AG09309 (cell line): ENCODE measurements around the gene AHCY.

Source experiments
- DNase-seq: peaks from one replicate; pipeline ENCODE4 v3.0.0-alpha.2; 2010; ENCODE audit warnings: low read depth
- H3K4me3 ChIP-seq: 2 replicates; pipeline ENCODE4 v1.5.1; 2011; ENCODE audit warnings: mild to moderate bottlenecking, low read depth, low read length, moderate library complexity; ENCODE audit not compliant: control insufficient read depth
- CTCF ChIP-seq: IDR thresholded peaks from 2 replicates; pipeline ENCODE4 v1.5.1; 2011; ENCODE audit warnings: mild to moderate bottlenecking, low read depth, low read length, inconsistent platforms; ENCODE audit not compliant: insufficient read depth, control insufficient read depth; ENCODE audit errors: missing control alignments

Gene AHCY

DNA sequence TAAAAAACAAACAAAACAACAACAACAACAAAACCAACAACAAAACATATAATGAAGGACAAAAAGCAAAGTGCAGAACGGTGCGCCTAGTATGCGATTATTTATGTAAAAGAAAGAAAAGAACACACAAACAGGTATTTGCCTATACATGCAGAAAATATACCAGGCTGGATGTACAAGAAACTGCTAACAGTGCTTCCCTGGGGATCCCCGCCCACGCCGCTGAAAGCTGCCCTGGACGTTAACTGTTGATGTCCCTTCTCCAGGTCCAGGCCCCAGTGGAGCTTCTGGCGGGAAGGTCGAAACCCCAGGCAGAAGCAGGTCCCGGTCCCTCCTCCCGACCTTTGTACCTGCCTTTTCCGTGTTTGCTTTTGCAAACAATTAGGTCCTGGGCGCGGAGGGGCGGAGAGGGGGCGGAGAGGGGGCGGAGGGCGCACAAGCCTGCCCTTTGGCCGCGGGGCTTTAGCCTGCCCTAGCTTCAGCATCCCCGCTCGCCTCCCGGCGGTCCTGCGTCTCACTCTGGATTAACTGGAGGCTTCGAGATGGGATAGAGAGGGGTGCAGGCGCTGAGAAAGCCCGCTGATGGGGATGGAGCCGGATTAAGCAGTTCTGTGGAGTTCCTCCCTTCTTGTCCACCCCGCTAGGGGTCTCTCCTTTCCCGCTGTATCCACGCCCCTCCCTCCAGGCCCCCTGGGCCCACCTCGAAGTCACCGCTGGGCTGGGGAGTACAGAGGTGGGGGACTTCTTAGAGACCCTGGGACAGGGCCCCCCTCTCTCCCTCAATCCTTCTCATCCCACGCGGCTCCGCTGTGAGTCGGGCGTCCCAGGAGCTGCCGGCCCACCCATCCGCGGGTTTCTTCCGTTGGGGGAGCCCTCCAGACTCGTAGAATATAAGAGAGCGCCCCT is 8.2 kb upstream of the AHCY start:
- no peak for DNase-seq
- TF ChIP-seq CTCF = no peak
- peak overlapping the region; percentile 12 for H3K4me3 ChIP-seq

- no peak for TF ChIP-seq CTCF
- no peak overlapping the region for H3K4me3 ChIP-seq
- no peak for DNase-seq
Observed at GRCh38 chr20:34310481-34311117, 7.4 kb upstream of the AHCY start.

DNA sequence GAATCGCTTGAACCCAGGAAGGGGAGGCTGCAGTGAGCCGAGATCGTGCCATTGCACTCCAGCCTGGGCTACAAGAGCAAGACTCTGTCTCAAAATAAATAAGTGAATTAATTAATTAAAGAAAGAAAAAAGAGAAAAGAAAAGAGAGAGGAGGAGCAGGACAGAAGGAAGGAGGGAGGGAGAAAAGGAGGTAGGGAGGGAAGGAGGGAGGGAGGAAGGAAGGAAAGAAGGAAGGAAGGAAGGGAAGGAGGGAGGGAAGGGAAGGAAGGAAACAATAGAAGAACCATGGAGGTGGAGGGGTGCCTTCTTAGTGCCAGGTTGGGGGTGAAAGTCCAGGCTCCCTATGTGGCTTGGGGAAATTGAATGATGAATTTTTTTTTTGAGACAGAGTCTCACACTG is 6.5 kb upstream of the AHCY start:
- DNase-seq = no peak
- no peak for TF ChIP-seq CTCF
- H3K4me3 ChIP-seq = no peak overlapping the region

DNA sequence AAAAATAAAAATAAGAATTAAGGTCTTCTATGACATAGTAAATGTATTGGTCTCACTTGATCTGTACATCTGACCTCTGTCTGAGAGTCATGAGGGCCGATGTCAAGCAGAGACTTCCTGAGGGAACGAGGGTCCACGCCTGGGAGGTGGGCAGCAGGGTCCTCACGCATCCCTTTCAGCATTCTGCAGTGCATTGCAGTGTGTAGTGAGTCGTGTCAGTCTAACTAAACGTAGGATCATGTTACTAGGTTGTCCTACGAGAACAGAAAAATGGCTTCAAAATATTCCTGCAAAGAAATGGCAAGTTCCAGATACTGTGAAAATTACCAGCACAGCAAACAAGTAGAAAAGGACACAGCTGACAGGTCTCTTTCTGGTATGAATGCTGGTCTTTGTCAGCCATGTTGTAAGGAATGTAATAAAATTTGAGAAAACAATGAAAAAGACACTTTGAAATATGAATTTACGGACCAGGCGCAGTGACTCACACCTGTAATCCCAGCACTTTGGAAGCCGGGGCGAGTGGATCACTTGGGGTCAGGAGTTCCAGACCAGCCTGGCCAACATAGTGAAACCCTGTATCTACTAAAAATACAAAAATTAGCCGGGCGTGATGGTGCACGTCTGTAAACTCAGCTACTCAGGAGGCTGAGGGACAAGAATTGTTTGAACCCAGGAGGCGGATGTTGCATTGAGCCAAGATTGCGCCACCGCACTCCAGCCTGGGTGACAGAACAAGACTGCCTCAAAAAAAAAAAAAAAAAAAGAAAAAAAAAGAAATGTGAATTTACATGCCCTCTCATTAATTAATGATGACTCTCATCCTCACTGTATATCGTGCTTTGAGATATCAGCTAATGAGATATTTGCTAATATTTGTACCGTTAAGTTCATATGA is 2.4 kb upstream of the AHCY start:
- no peak overlapping the region for H3K4me3 ChIP-seq
- DNase-seq = no peak
- TF ChIP-seq CTCF = no peak

DNA sequence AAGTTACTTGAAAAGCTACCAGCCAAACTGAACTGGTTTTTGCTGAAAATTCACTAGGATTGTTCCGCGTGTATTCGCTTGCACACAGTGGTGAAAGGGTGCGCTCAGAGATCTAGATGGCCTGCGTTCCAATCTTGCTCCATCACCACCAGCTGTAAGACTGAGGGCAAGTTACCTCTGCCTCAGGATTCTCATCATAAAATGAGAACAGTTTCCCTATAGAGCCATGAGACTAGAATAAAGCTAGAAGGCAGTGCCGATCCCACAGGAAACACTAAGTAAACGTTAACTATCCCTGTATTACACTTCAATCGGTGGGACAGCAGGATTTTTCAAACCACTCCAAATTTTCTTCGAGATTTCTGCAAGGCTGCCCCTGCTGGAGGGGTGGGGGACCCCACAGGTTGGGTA is 838 bp downstream of the AHCY start:
- TF ChIP-seq CTCF = peak; percentile 14
- peak overlapping the region; percentile 79 for H3K4me3 ChIP-seq
- DNase-seq = no peak

DNA sequence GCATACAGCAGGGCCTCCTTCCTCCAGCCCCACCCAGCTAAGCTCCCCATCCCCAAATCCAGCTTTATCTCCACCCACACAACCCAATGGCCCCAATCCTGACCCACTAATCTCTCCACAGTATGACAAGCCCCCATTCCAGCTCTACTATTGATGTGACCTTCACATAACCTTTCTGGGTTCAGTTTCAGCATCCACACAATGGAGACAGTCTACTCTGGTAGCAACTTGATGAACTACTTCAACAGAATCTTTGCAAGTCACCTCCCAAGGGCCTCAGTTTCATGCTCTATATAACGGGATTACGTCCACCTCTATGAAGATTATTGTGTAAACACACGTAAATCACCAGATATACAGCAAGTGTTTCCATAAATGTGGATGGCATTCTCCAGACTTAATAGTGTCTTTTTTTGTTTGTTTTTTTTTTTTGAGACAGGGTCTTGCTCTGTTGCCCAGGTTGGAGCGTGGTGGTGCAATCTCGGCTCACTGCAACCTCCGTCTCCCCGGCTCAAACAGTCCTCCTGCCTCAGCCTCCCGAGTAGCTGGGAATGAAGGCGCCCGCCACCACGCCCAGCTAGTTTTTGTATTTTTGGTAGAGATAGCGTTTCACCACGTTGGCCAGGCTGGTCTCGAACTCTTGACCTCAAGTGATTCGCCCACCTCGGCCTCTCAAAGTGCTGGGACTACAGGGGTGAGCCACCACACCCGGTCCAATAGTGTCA is 1.4 kb downstream of the AHCY start:
- no peak for TF ChIP-seq CTCF
- no peak for DNase-seq
- peak overlapping the region; percentile 79 for H3K4me3 ChIP-seq
